Measurements from ENCODE around the gene PAFAH1B1.
A peak's percentile ranks its signal among the peaks of the same experiment; 100 is the strongest.

The PAFAH1B1 gene

GRCh38 chr17:2687074-2687418, 93.6 kb downstream of the PAFAH1B1 start:
- FAIRE-seq (no peak), DNase-seq (ENCODE audit: insufficient read length, low spot score) (no peak)
- TF ChIP-seq POLR2A (IDR thresholded peaks at IDR 0.05; ENCODE audit: low read depth, low read length) (no peak), POLR2AphosphoS5 (IDR thresholded peaks at IDR 0.05; ENCODE audit: low read depth, low read length) (no peak), TAF1 (IDR thresholded peaks at IDR 0.05; ENCODE audit: low read depth, low read length) (no peak), SPI1 (IDR thresholded peaks at IDR 0.05; ENCODE audit: low read depth, low read length) (no peak), POU2F2 (IDR thresholded peaks at IDR 0.05; ENCODE audit: low read depth, low read length) (no peak)

GRCh38 chr17:2688351-2689342, 95.2 kb downstream of the PAFAH1B1 start:
- FAIRE-seq = peak; percentile 38

GRCh38 chr17:2689411-2690164, 96.1 kb downstream of the PAFAH1B1 start:
- peak; percentile 19 for DNase-seq (ENCODE audit: insufficient read length, low spot score)
- FAIRE-seq = no peak
- TF ChIP-seq SPI1 (IDR thresholded peaks at IDR 0.05; ENCODE audit: low read depth, low read length) (no peak), POU2F2 (IDR thresholded peaks at IDR 0.05; ENCODE audit: low read depth, low read length) (no peak), POLR2A (IDR thresholded peaks at IDR 0.05; ENCODE audit: low read depth, low read length) (no peak; the same call in 1 of the 2 replicates), PAX5 (IDR thresholded peaks at IDR 0.05; ENCODE audit: insufficient read depth, low read length, severe bottlenecking) (no peak), TAF1 (IDR thresholded peaks at IDR 0.05; ENCODE audit: low read depth, low read length) (no peak)

More at GRCh38 chr17:2688351-2689342, 95.2 kb downstream of the PAFAH1B1 start:
- DNase-seq (ENCODE audit: insufficient read length, low spot score) = peak; percentile 13
- TF ChIP-seq POU2F2 (IDR thresholded peaks at IDR 0.05; ENCODE audit: low read depth, low read length) (0 out of 2 replicates have a peak, but pooled peaks have one; percentile 6), POLR2AphosphoS5 (IDR thresholded peaks at IDR 0.05; ENCODE audit: low read depth, low read length) (peak; percentile 70), POLR2A (IDR thresholded peaks at IDR 0.05; ENCODE audit: low read depth, low read length) (no peak), PAX5 (IDR thresholded peaks at IDR 0.05; ENCODE audit: insufficient read depth, low read length, severe bottlenecking) (no peak)

GRCh38 chr17:2690165-2691068, 97.0 kb downstream of the PAFAH1B1 start:
- DNase-seq (ENCODE audit: insufficient read length, low spot score) (no peak), FAIRE-seq (no peak)
- TF ChIP-seq SPI1 (IDR thresholded peaks at IDR 0.05; ENCODE audit: low read depth, low read length) = no peak
- no peak for TF ChIP-seq TAF1 (IDR thresholded peaks at IDR 0.05; ENCODE audit: low read depth, low read length)
- no peak for TF ChIP-seq POLR2AphosphoS5 (IDR thresholded peaks at IDR 0.05; ENCODE audit: low read depth, low read length)
- no peak for TF ChIP-seq POLR2A (IDR thresholded peaks at IDR 0.05; ENCODE audit: low read depth, low read length)
- no peak for TF ChIP-seq POU2F2 (IDR thresholded peaks at IDR 0.05; ENCODE audit: low read depth, low read length)
- TF ChIP-seq PAX5 (IDR thresholded peaks at IDR 0.05; ENCODE audit: insufficient read depth, low read length, severe bottlenecking) = no peak

GRCh38 chr17:2691069-2691871, 97.8 kb downstream of the PAFAH1B1 start:
- DNase-seq (ENCODE audit: insufficient read length, low spot score) = no peak
- FAIRE-seq = no peak
- no peak for TF ChIP-seq POLR2A (IDR thresholded peaks at IDR 0.05; ENCODE audit: low read depth, low read length)
- no peak for TF ChIP-seq TAF1 (IDR thresholded peaks at IDR 0.05; ENCODE audit: low read depth, low read length)
- TF ChIP-seq PAX5 (IDR thresholded peaks at IDR 0.05; ENCODE audit: insufficient read depth, low read length, severe bottlenecking) = no peak
- TF ChIP-seq POU2F2 (IDR thresholded peaks at IDR 0.05; ENCODE audit: low read depth, low read length) = no peak
- TF ChIP-seq POLR2AphosphoS5 (IDR thresholded peaks at IDR 0.05; ENCODE audit: low read depth, low read length) = no peak
- TF ChIP-seq SPI1 (IDR thresholded peaks at IDR 0.05; ENCODE audit: low read depth, low read length) = no peak

GRCh38 chr17:2691965-2692780, 98.7 kb downstream of the PAFAH1B1 start:
- DNase-seq (ENCODE audit: insufficient read length, low spot score) (no peak), FAIRE-seq (no peak)
- TF ChIP-seq TAF1 (IDR thresholded peaks at IDR 0.05; ENCODE audit: low read depth, low read length) (no peak), PAX5 (IDR thresholded peaks at IDR 0.05; ENCODE audit: insufficient read depth, low read length, severe bottlenecking) (no peak), POLR2A (IDR thresholded peaks at IDR 0.05; ENCODE audit: low read depth, low read length) (no peak), SPI1 (IDR thresholded peaks at IDR 0.05; ENCODE audit: low read depth, low read length) (no peak), POU2F2 (IDR thresholded peaks at IDR 0.05; ENCODE audit: low read depth, low read length) (no peak), POLR2AphosphoS5 (IDR thresholded peaks at IDR 0.05; ENCODE audit: low read depth, low read length) (no peak)

GRCh38 chr17:2692781-2693135, 99.3 kb downstream of the PAFAH1B1 start:
- TF ChIP-seq POU2F2 (IDR thresholded peaks at IDR 0.05; ENCODE audit: low read depth, low read length) (no peak), PAX5 (IDR thresholded peaks at IDR 0.05; ENCODE audit: insufficient read depth, low read length, severe bottlenecking) (no peak), TAF1 (IDR thresholded peaks at IDR 0.05; ENCODE audit: low read depth, low read length) (no peak), POLR2AphosphoS5 (IDR thresholded peaks at IDR 0.05; ENCODE audit: low read depth, low read length) (no peak), POLR2A (IDR thresholded peaks at IDR 0.05; ENCODE audit: low read depth, low read length) (no peak), SPI1 (IDR thresholded peaks at IDR 0.05; ENCODE audit: low read depth, low read length) (no peak)
- FAIRE-seq (no peak), DNase-seq (ENCODE audit: insufficient read length, low spot score) (peak; percentile 18)
